H9 (cell line): ENCODE measurements around the gene KCNN3. TPM values are rescaled to one million over a fixed set of nuclear protein-coding genes. Genes with fewer than 3 reads are reported as not detected.

Experiments
- DNase-seq: peaks from one replicate; pipeline ENCODE4 v3.0.0-alpha.2; 2017
- H2AFZ ChIP-seq: one replicate; pipeline ENCODE4 v1.6.1; 2013; ENCODE audit warnings: mild to moderate bottlenecking, low read length, control low read depth, moderate library complexity
- H2AK5ac ChIP-seq: 2 replicates; pipeline ENCODE4 v1.6.1; 2013; ENCODE audit warnings: low read length, control low read depth, mixed read lengths; ENCODE audit not compliant: insufficient read length
- H2BK120ac ChIP-seq: one replicate; pipeline ENCODE4 v1.6.1; 2013; ENCODE audit warnings: low read depth, mild to moderate bottlenecking, low read length, control low read depth, inconsistent platforms; ENCODE audit not compliant: poor library complexity, severe bottlenecking
- H2BK12ac ChIP-seq: 2 replicates; pipeline ENCODE4 v1.6.1; 2013; ENCODE audit warnings: low read length, control low read depth, mixed read lengths, low read depth; ENCODE audit not compliant: insufficient read length
- H2BK15ac ChIP-seq: 2 replicates; pipeline ENCODE4 v1.6.1; 2013; ENCODE audit warnings: low read depth, low read length, control low read depth
- H2BK20ac ChIP-seq: one replicate; pipeline ENCODE4 v1.6.1; 2013; ENCODE audit warnings: low read depth, mild to moderate bottlenecking, low read length, control low read depth, inconsistent platforms; ENCODE audit not compliant: poor library complexity, severe bottlenecking
- H2BK5ac ChIP-seq: 2 replicates; pipeline ENCODE4 v1.6.1; 2013; ENCODE audit warnings: low read length, control low read depth, mixed read lengths; ENCODE audit not compliant: insufficient read length
- H3K14ac ChIP-seq: 2 replicates; pipeline ENCODE4 v1.6.1; 2013; ENCODE audit warnings: low read length, control low read depth; ENCODE audit not compliant: insufficient read depth
- H3K18ac ChIP-seq: 2 replicates; pipeline ENCODE4 v1.6.1; 2013; ENCODE audit warnings: low read depth, mild to moderate bottlenecking, mixed read lengths, low read length, control low read depth; ENCODE audit not compliant: insufficient read length
- H3K23ac ChIP-seq: 2 replicates; pipeline ENCODE4 v1.6.1; 2013; ENCODE audit warnings: low read length, control low read depth, mixed read lengths, low read depth; ENCODE audit not compliant: insufficient read length
- H3K23me2 ChIP-seq: 2 replicates; pipeline ENCODE4 v1.6.1; 2013; ENCODE audit warnings: low read depth, mild to moderate bottlenecking, mixed read lengths, low read length, control low read depth; ENCODE audit not compliant: insufficient read length, poor library complexity, severe bottlenecking
- H3K27ac ChIP-seq: 2 replicates; pipeline ENCODE4 v1.5.1; 2013; ENCODE audit warnings: low read length, control low read depth, mixed read lengths, low read depth; ENCODE audit not compliant: insufficient read length
- H3K27me3 ChIP-seq: 2 replicates; pipeline ENCODE4 v1.6.1; 2013; ENCODE audit warnings: low read length, control low read depth, inconsistent platforms; ENCODE audit not compliant: insufficient read depth
- H3K4ac ChIP-seq: 2 replicates; pipeline ENCODE4 v1.6.1; 2013; ENCODE audit warnings: low read depth, mild to moderate bottlenecking, control low read depth, inconsistent platforms, low read length, moderate library complexity
- H3K4me1 ChIP-seq: 2 replicates; pipeline ENCODE4 v1.6.1; 2013; ENCODE audit warnings: low read length, control low read depth, inconsistent platforms; ENCODE audit not compliant: insufficient read depth
- H3K4me2 ChIP-seq: 2 replicates; pipeline ENCODE4 v1.6.1; 2013; ENCODE audit warnings: low read length, control low read depth, mixed read lengths; ENCODE audit not compliant: insufficient read length, insufficient read depth
- H3K56ac ChIP-seq: 2 replicates; pipeline ENCODE4 v1.6.1; 2013; ENCODE audit warnings: low read depth, mild to moderate bottlenecking, mixed read lengths, low read length, control low read depth; ENCODE audit not compliant: insufficient read length
- H3K79me1 ChIP-seq: 2 replicates; pipeline ENCODE4 v1.6.1; 2013; ENCODE audit warnings: low read depth, mild to moderate bottlenecking, moderate library complexity, low read length, control low read depth, inconsistent platforms; ENCODE audit not compliant: insufficient read depth, poor library complexity, severe bottlenecking
- H3K79me2 ChIP-seq: 2 replicates; pipeline ENCODE4 v1.6.1; 2013; ENCODE audit warnings: low read length, control low read depth, inconsistent platforms; ENCODE audit not compliant: insufficient read depth
- H3K9ac ChIP-seq: 2 replicates; pipeline ENCODE4 v1.6.1; 2013; ENCODE audit warnings: low read length, control low read depth, mixed read lengths; ENCODE audit not compliant: insufficient read length; ENCODE audit errors: extremely low read depth
- H3K9me3 ChIP-seq: one replicate; pipeline ENCODE4 v1.6.1; 2013; ENCODE audit warnings: low read depth, low read length, inconsistent platforms; ENCODE audit not compliant: control insufficient read depth
- H3T11ph ChIP-seq: one replicate; pipeline ENCODE4 v1.6.1; 2013; ENCODE audit warnings: mild to moderate bottlenecking, low read length, control low read depth, inconsistent platforms
- H4K20me1 ChIP-seq: one replicate; pipeline ENCODE4 v1.6.1; 2013; ENCODE audit not compliant: control insufficient read depth, insufficient read length, insufficient read depth
- H4K5ac ChIP-seq: 2 replicates; pipeline ENCODE4 v1.6.1; 2013; ENCODE audit warnings: low read depth, mild to moderate bottlenecking, mixed read lengths, low read length, control low read depth; ENCODE audit not compliant: insufficient read length
- H4K8ac ChIP-seq: replicated peaks from 2 replicates; pipeline ENCODE4 v1.6.1; 2013; ENCODE audit warnings: low read length, control low read depth, mixed read lengths, low read depth; ENCODE audit not compliant: insufficient read length
- H4K91ac ChIP-seq: 2 replicates; pipeline ENCODE4 v1.6.1; 2013; ENCODE audit warnings: low read depth, mild to moderate bottlenecking, moderate library complexity, mixed read lengths, low read length, control low read depth; ENCODE audit not compliant: insufficient read length
- H3K27ac Mint-ChIP-seq, 3 experiments: 2 replicates in 2 of 3; 3 replicates in 1 of 3; pipeline ENCODE4 v1.8.0; 2020 to 2021; ENCODE audit warnings: mixed read lengths in 3 of 3, mild to moderate bottlenecking in 1 of 3, moderate library complexity in 1 of 3
- H3K27me3 Mint-ChIP-seq: 2 replicates; pipeline ENCODE4 v1.8.0; 2021; ENCODE audit warnings: low read depth, mild to moderate bottlenecking, moderate library complexity, mixed read lengths
- H3K36me3 Mint-ChIP-seq, 3 experiments: 2 replicates in 2 of 3; 3 replicates in 1 of 3; pipeline ENCODE4 v1.8.0; 2020 to 2021; ENCODE audit warnings: low read depth in 3 of 3, mixed read lengths in 3 of 3; ENCODE audit not compliant: insufficient read depth in 1 of 3
- H3K4me1 Mint-ChIP-seq, 2 experiments: 2 replicates each; pipeline ENCODE4 v1.8.0; 2020; ENCODE audit warnings: mixed read lengths in 2 of 2
- H3K4me3 Mint-ChIP-seq, 2 experiments: 2 replicates in 1 of 2; 3 replicates in 1 of 2; pipeline ENCODE4 v1.8.0; 2020 to 2021; ENCODE audit warnings: mild to moderate bottlenecking in 2 of 2, mixed read lengths in 2 of 2, moderate library complexity in 1 of 2
- H3K9me3 Mint-ChIP-seq, 2 experiments: 2 replicates in 1 of 2; 3 replicates in 1 of 2; pipeline ENCODE4 v1.8.0; 2020; ENCODE audit warnings: mild to moderate bottlenecking in 2 of 2, mixed read lengths in 2 of 2, moderate library complexity in 1 of 2
- WGBS: extraction: QIAGEN DNeasy Blood & Tissue Kit; methylation state at CpG from one replicate; pipeline ENCODE4 v1.1.7; 2013; ENCODE audit warnings: missing lambda C conversion rate, low lambda C conversion rate, mixed read lengths; ENCODE audit not compliant: insufficient read length; ENCODE audit errors: extremely low coverage; 5-methylcytosine and 5-hydroxymethylcytosine counted together
- total RNA-seq: library from RNA; stranded (reverse); gene quantifications from 2 replicates; pipeline ENCODE4 v1.2.1, GENCODE V29; 2021
- TF ChIP-seq, protein P1 (sequence below): fragments of 200-600 bp; sonication (generic); conservative IDR thresholded peaks from 3 replicates; pipeline ENCODE4 v1.8.0; 2021; ENCODE audit warnings: antibody characterized with exemption, mild to moderate bottlenecking

KCNN3 gene
- total RNA-seq, 1 experiment from 2014 or later, result 0.83 TPM

GRCh38 chr1:154912755-154913154 is 42.7 kb upstream of the KCNN3 start:
- Mint-ChIP-seq H3K4me3 (no peak overlapping the region), H3K4me1 (peaks cover 0 to 4% of the 10 kb centered on the region in 2 experiments; a peak in 1 of 4 replicates), H3K27me3 (peaks cover 9% of the 10 kb centered on the region), H3K27ac (no peak overlapping the region), H3K36me3 (peaks cover 2 to 11% (median 3%) of the 10 kb centered on the region in 3 experiments; a peak in 5 of 7 replicates), H3K9me3 (peaks cover 15 to 16% of the 10 kb centered on the region in 2 experiments)
- Histone ChIP-seq H3K23ac (no peak overlapping the region), H3K56ac (no peak overlapping the region), H3K14ac (no peak overlapping the region), H4K20me1 (no peaks in the 10 kb centered on the region), H2AK5ac (no peak overlapping the region), H2BK15ac (no peak overlapping the region), H2BK12ac (no peak overlapping the region), H3K9me3 (peaks cover 7% of the 10 kb centered on the region), H3K4ac (no peak overlapping the region), H3K23me2 (no peaks in the 10 kb centered on the region), H3K4me2 (no peak overlapping the region), H3K4me1 (no peaks in the 10 kb centered on the region), H4K8ac (no peak overlapping the region), H3T11ph (no peak overlapping the region), H2BK5ac (no peak overlapping the region), H3K79me1 (no peaks in the 10 kb centered on the region), H2AFZ (no peak overlapping the region), H4K5ac (no peak overlapping the region), H4K91ac (no peak overlapping the region), H2BK120ac (no peak overlapping the region), H3K79me2 (no peaks in the 10 kb centered on the region), H2BK20ac (no peak overlapping the region), H3K27ac (no peak overlapping the region), H3K18ac (no peak overlapping the region), H3K27me3 (no peaks in the 10 kb centered on the region), H3K9ac (no peak overlapping the region)
- TF ChIP-seq, protein P1, sequence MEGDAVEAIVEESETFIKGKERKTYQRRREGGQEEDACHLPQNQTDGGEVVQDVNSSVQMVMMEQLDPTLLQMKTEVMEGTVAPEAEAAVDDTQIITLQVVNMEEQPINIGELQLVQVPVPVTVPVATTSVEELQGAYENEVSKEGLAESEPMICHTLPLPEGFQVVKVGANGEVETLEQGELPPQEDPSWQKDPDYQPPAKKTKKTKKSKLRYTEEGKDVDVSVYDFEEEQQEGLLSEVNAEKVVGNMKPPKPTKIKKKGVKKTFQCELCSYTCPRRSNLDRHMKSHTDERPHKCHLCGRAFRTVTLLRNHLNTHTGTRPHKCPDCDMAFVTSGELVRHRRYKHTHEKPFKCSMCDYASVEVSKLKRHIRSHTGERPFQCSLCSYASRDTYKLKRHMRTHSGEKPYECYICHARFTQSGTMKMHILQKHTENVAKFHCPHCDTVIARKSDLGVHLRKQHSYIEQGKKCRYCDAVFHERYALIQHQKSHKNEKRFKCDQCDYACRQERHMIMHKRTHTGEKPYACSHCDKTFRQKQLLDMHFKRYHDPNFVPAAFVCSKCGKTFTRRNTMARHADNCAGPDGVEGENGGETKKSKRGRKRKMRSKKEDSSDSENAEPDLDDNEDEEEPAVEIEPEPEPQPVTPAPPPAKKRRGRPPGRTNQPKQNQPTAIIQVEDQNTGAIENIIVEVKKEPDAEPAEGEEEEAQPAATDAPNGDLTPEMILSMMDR, result no peak
- DNase-seq, result no peak
- no CpG with 5 or more reads among the region's 2 CpGs for WGBS
